ENCODE data around the gene MTERF1.
A peak's percentile ranks its signal among the peaks of the same experiment; 100 is the strongest.
"Not testable (repeated sequence)": the region's sequence is repeated elsewhere in the genome, so short reads cannot be mapped to it uniquely, and the experiment has no call there.

Gene MTERF1

GRCh38 chr7:91880413-91881241 lies at the start of gene MTERF1:
MTERF1 (minus strand) TSS chr7:91880702; CDS start chr7:91880083, 619 bp downstream.
- peak; percentile 82 for DNase-seq

GRCh38 chr7:91929463-91929862 lies 49.0 kb upstream of the MTERF1 start:
- DNase-seq, result no peak

- DNase-seq, result no peak
Measured at GRCh38 chr7:91927912-91928311, 47.4 kb upstream of the MTERF1 start.

- no peak for DNase-seq
Measured at GRCh38 chr7:91922857-91923256, 42.4 kb upstream of the MTERF1 start.

- DNase-seq, result no peak
Measured at GRCh38 chr7:91918356-91918755, 37.9 kb upstream of the MTERF1 start.

GRCh38 chr7:91916051-91916440 lies 35.5 kb upstream of the MTERF1 start:
- DNase-seq, result no peak

GRCh38 chr7:91915401-91916050 lies 35.0 kb upstream of the MTERF1 start:
- no peak for DNase-seq

- no peak for DNase-seq
Measured at GRCh38 chr7:91913612-91914011, 33.1 kb upstream of the MTERF1 start.

- no peak for DNase-seq
Measured at GRCh38 chr7:91912494-91912893, 32.0 kb upstream of the MTERF1 start.

- no peak for DNase-seq
Measured at GRCh38 chr7:91911121-91911520, 30.6 kb upstream of the MTERF1 start.

- DNase-seq, result no peak
Measured at GRCh38 chr7:91910171-91910570, 29.7 kb upstream of the MTERF1 start.

GRCh38 chr7:91899563-91899962 lies 19.1 kb upstream of the MTERF1 start:
- DNase-seq, result no peak

GRCh38 chr7:91898240-91898992 lies 17.9 kb upstream of the MTERF1 start:
- DNase-seq, result no peak

- DNase-seq, result no peak
Measured at GRCh38 chr7:91894781-91895480, 14.4 kb upstream of the MTERF1 start.

- DNase-seq, result not testable (repeated sequence)
Measured at GRCh38 chr7:91893699-91894098, 13.2 kb upstream of the MTERF1 start.

GRCh38 chr7:91892821-91893340 lies 12.4 kb upstream of the MTERF1 start:
- no peak for DNase-seq

GRCh38 chr7:91892099-91892705 lies 11.7 kb upstream of the MTERF1 start:
- DNase-seq, result no peak

GRCh38 chr7:91888271-91889175 lies 8.0 kb upstream of the MTERF1 start:
- not testable (repeated sequence) for DNase-seq

GRCh38 chr7:91887336-91888213 lies 7.1 kb upstream of the MTERF1 start:
- not testable (repeated sequence) for DNase-seq
